Tibial artery (tissue), 4 donors: Measurements from ENCODE around the gene SMG7.

Experiments used
- DNase-seq, 2 donors: peaks; one replicate each; pipeline ENCODE4 v3.0.0-alpha.2; 2019
- H3K27ac ChIP-seq, 2 donors: fragments of 200-600 bp; sonication (generic) in 1 of 2; 1 replicate in 1 of 2; 2 replicates in 1 of 2; pipeline ENCODE4 v1.5.1; 2018 to 2019; ENCODE audit warnings: mild to moderate bottlenecking in 1 of 2
- H3K27me3 ChIP-seq, 2 donors: fragments of 200-600 bp; sonication (generic) in 1 of 2; one replicate each; pipeline versions ENCODE4 v1.5.1 to v1.6.0; 2016 to 2019
- H3K36me3 ChIP-seq, 3 donors: fragments of 200-600 bp; sonication (generic) in 2 of 3; one replicate each; pipeline ENCODE4 v1.5.1; 2016 to 2019; ENCODE audit warnings: mild to moderate bottlenecking in 2 of 3
- H3K4me1 ChIP-seq, 4 donors: fragments of 200-600 bp; sonication (generic) in 2 of 4; 1 replicate in 3 of 4; 2 replicates in 1 of 4; pipeline ENCODE4 v1.5.1; 2016 to 2019
- H3K4me3 ChIP-seq, 2 donors: fragments of 200-600 bp; sonication (generic) in 1 of 2; 1 replicate in 1 of 2; 2 replicates in 1 of 2; pipeline ENCODE4 v1.5.1; 2018 to 2019; ENCODE audit warnings: mild to moderate bottlenecking in 2 of 2
- H3K9me3 ChIP-seq, 3 donors: fragments of 200-600 bp; sonication (generic) in 1 of 3; one replicate each; pipeline ENCODE4 v1.5.1; 2016 to 2019
- intact Hi-C: fragments of 100-400 bp; cut with DNase I; formaldehyde crosslinking; loops from one replicate; pipeline ENCODE4 v1.15.0; 2023; ENCODE audit warnings: low total_unique reads
- TF ChIP-seq, protein P1 (sequence below), 2 experiments: fragments of 200-600 bp in 1 of 2; fragments of 450-650 bp in 1 of 2; IDR thresholded peaks; one replicate each; pipeline ENCODE4 v1.5.1; 2017 to 2019; ENCODE audit warnings: antibody characterized with exemption in 2 of 2, mild to moderate bottlenecking in 1 of 2, moderate library complexity in 1 of 2

SMG7 gene

DNA sequence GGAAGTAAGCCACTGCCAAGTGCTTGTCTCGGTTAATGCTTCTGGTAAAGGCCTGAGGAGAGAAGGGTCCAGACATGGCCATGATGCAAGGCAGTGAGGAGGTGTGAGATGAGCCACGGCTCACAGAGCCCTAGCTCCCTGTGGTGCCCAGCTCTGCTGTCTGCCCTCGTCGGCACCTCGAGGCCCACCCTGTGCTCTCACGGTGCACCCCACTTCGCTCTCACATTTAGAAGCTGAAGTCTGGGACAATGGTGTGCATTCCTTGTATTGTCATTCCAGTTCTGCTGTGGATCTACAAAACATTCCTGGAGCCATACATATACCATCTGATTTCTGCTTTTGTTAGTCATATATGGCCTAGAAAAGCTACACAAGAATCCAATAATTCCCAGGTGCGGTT, 114.6 kb downstream of the SMG7 start:
- Histone ChIP-seq H3K4me1 (peaks cover 0 to 11% (median 5%) of the 10 kb centered on the region in 4 donors), H3K4me3 (no peak overlapping the region), H3K27me3 (no peaks in the 10 kb centered on the region), H3K27ac (no peak overlapping the region), H3K36me3 (no peaks in the 10 kb centered on the region), H3K9me3 (no peaks in the 10 kb centered on the region)
- TF ChIP-seq, protein P1, sequence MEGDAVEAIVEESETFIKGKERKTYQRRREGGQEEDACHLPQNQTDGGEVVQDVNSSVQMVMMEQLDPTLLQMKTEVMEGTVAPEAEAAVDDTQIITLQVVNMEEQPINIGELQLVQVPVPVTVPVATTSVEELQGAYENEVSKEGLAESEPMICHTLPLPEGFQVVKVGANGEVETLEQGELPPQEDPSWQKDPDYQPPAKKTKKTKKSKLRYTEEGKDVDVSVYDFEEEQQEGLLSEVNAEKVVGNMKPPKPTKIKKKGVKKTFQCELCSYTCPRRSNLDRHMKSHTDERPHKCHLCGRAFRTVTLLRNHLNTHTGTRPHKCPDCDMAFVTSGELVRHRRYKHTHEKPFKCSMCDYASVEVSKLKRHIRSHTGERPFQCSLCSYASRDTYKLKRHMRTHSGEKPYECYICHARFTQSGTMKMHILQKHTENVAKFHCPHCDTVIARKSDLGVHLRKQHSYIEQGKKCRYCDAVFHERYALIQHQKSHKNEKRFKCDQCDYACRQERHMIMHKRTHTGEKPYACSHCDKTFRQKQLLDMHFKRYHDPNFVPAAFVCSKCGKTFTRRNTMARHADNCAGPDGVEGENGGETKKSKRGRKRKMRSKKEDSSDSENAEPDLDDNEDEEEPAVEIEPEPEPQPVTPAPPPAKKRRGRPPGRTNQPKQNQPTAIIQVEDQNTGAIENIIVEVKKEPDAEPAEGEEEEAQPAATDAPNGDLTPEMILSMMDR (IDR thresholded peaks at IDR 0.05), result no peak
- DNase-seq, result no peak
- intact Hi-C loops, result no loop called here

DNA sequence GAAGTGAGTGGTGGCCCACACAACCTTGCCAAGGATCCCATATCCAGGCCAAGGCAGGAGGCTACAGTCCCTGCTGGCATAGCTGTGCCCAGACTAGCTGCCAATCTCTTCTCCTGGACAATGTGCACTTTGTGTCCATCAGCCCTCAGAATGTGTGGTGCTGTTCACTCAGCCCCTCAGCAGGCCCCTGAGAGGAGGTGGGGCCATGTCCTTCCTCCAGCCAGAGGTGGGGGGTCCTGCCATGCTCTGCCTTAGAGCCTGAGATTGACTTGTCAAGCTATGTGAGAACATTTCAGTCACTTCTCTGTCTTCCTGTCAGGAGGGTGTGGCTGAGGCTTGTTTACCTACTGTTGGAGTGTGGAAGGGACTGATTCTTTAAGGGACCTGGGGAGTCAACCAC, 116.5 kb downstream of the SMG7 start:
- Histone ChIP-seq H3K4me1 (no peaks in the 10 kb centered on the region), H3K9me3 (no peaks in the 10 kb centered on the region), H3K4me3 (no peak overlapping the region), H3K27me3 (no peaks in the 10 kb centered on the region), H3K27ac (no peak overlapping the region), H3K36me3 (no peaks in the 10 kb centered on the region)
- no peak for DNase-seq
- intact Hi-C loops, result no loop called here
- TF ChIP-seq, protein P1 (IDR thresholded peaks at IDR 0.05), result no peak

DNA sequence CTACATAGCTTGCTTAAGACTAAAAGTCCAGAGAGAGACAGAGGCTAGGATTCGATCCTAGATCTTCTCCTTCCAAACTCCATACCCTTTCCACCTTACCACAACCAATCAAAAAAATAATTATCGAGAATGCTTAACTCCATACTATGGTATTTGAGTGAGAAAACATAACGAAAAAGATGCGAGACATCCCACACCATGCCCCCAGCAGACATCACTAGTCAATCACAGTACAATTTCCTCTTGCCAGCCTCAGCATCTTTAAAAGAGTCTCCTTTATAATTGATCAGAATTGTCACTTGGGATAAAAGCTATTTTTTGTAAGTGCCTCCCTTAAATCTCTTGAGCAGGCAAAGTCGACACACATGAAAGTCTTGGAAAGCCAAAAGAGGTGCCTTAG, 117.1 kb downstream of the SMG7 start:
- H3K27me3 ChIP-seq, result no peaks in the 10 kb centered on the region
- no peak overlapping the region for H3K27ac ChIP-seq
- no peaks in the 10 kb centered on the region for H3K4me1 ChIP-seq
- DNase-seq, result no peak
- H3K9me3 ChIP-seq, result no peaks in the 10 kb centered on the region
- H3K36me3 ChIP-seq, result no peaks in the 10 kb centered on the region
- intact Hi-C loops, result no loop called here
- TF ChIP-seq, protein P1 (IDR thresholded peaks at IDR 0.05), result no peak
- no peak overlapping the region for H3K4me3 ChIP-seq

DNA sequence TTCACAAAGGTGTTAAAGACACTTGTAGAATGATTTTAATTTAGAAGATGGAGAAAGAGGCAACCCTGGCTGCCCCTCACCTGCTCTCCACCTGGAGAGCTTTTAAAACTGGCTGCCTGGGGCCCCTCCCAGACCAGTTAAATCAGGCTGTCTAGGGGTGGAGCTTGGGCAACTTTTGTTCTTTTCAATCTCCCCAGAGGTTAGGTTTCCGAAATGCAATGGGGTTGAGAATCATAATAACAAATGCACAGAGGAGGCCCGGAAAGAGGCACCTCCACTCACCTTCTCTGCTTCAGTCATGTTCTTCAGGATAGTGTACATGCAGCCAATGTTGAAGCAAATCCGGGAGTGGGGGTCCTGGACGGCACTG, 117.6 kb downstream of the SMG7 start:
- no peaks in the 10 kb centered on the region for H3K36me3 ChIP-seq
- peak overlapping the region in 1 of 2 donors; percentile 4 for H3K4me3 ChIP-seq
- DNase-seq, result no peak
- no peaks in the 10 kb centered on the region for H3K9me3 ChIP-seq
- TF ChIP-seq, protein P1 (IDR thresholded peaks at IDR 0.05), result no peak
- no peak overlapping the region for H3K27ac ChIP-seq
- no peaks in the 10 kb centered on the region for H3K4me1 ChIP-seq
- intact Hi-C loops, result no loop called here
- no peaks in the 10 kb centered on the region for H3K27me3 ChIP-seq

DNA sequence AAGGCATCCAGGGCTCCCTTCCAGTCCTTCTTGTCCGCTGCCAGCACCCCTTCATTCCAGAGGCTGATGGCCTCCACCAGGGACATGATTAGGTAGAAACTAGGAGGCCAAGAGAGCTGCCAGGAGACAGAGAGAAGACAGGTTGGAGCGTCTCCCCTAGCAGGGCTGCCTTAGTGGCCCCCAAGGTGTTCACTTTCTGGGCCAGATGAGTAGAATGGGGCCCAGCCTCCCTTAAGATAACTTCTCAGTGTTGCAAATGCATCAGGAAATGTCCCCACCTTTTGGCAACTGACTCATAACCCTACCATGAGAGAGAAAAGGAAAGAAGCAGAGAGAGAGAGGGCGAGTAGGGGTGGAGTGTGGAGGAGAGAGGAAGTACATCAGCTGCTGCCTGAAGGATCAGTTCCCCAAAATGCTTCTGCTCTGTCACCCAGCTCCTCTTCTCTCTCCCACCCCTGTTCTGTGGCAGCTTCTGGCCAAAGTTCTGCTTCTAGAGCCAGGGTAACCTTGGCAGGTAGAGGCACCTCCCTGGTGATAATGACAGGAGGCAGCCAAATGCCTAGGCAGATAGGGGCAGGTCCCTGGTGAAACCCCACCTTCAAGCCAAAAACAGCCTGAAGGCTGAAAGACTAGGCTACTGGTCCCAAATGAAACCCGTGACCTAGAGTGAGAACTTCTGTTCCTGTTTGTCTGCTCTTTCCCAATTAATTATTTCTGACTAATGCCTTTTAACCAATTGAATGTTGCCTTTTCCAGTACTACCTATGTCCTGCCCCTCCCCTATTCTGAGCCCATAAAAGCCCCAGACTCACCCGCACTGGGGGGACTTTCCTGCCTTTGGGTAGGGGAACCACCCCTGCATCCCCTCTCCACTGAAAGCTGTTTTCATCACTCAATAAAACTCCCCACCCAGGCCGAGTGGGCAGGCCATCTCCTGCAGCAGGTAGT, 118.2 kb downstream of the SMG7 start, which contains the start of gene NCF2:
TSS of gene NCF2 (minus strand) at position 216 of the 948 bp plus-strand sequence. CDS start at position 86, 130 bp downstream.
- intact Hi-C loops, result no loop called here
- Histone ChIP-seq H3K4me1 (no peaks in the 10 kb centered on the region), H3K27me3 (no peaks in the 10 kb centered on the region), H3K36me3 (no peaks in the 10 kb centered on the region), H3K27ac (no peak within 1 kb of the TSS), H3K9me3 (no peaks in the 10 kb centered on the region), H3K4me3 (peak within 1 kb of the TSS in 1 of 2 donors; percentile 4)
- TF ChIP-seq, protein P1 (IDR thresholded peaks at IDR 0.05), result no peak
- no peak for DNase-seq
